PC-3 (cell line): Measurements from ENCODE around the gene DHFR. TPM values are rescaled to one million over a fixed set of nuclear protein-coding genes. Genes with fewer than 3 reads are reported as not detected.
"Not testable (repeated sequence)": the region's sequence is repeated elsewhere in the genome, so short reads cannot be mapped to it uniquely, and the experiment has no call there.

Source experiments
- ATAC-seq: fragments of 200-7000 bp; cut with Tn5 transposase; 2 replicates; pipeline ENCODE4 v1.9.1; 2020; ENCODE audit warnings: mild to moderate bottlenecking, moderate library complexity
- BruUV-seq: library from RNA; stranded (reverse); fragments of 400-500 nt; replicated peaks from 2 replicates; lab custom pipeline; 2021; lab: Mats Ljungman, UMichigan
- CTCF ChIA-PET: fragments of 300-600 bp; sonication (Branson Sonifier 250); formaldehyde crosslinking; loops from one replicate; lab custom pipeline; 2022; ENCODE audit warnings: antibody characterized with exemption; lab: Charles Lee
- POLR2A ChIA-PET: fragments of 300-600 bp; sonication (Branson Sonifier 250); formaldehyde crosslinking; loops from one replicate; lab custom pipeline; 2022; ENCODE audit warnings: antibody characterized with exemption; ENCODE audit not compliant: unreplicated experiment; lab: Charles Lee
- DNase-seq: peaks from one replicate; pipeline ENCODE4 v3.0.0-alpha.2; 2015
- H2AFZ ChIP-seq: fragments of 300-600 bp; sonication (generic); 2 replicates; pipeline ENCODE4 v1.6.0; 2016; ENCODE audit warnings: antibody characterized with exemption, low read length
- H3F3A ChIP-seq: fragments of 300-600 bp; sonication (generic); one replicate; pipeline ENCODE4 v1.6.0; 2017; ENCODE audit warnings: antibody characterized with exemption, low read length, control low read depth, mild to moderate bottlenecking; ENCODE audit not compliant: unreplicated experiment
- H3K27ac ChIP-seq: fragments of 300-600 bp; sonication (generic); 2 replicates; pipeline ENCODE4 v1.5.1; 2016; ENCODE audit warnings: mild to moderate bottlenecking, low read length
- H3K27me3 ChIP-seq: fragments of 300-600 bp; sonication (generic); 2 replicates; pipeline ENCODE4 v1.6.1; 2016; ENCODE audit warnings: low read length, mixed read lengths
- H3K36me3 ChIP-seq: fragments of 300-600 bp; sonication (generic); 2 replicates; pipeline ENCODE4 v1.6.1; 2016; ENCODE audit warnings: low read depth, mixed run types, low read length, mixed read lengths
- H3K4me1 ChIP-seq: fragments of 300-600 bp; sonication (generic); 2 replicates; pipeline ENCODE4 v1.5.1; 2016; ENCODE audit warnings: low read length; ENCODE audit not compliant: insufficient read depth
- H3K4me2 ChIP-seq: fragments of 300-600 bp; sonication (generic); 2 replicates; pipeline ENCODE4 v1.6.0; 2016; ENCODE audit warnings: low read length
- H3K4me3 ChIP-seq: fragments of 300-600 bp; sonication (generic); 2 replicates; pipeline ENCODE4 v1.5.1; 2016; ENCODE audit warnings: mild to moderate bottlenecking, low read length, mixed read lengths
- H3K79me2 ChIP-seq: fragments of 300-600 bp; sonication (generic); 2 replicates; pipeline ENCODE4 v1.6.1; 2017; ENCODE audit warnings: low read length, mixed read lengths
- H3K9ac ChIP-seq: fragments of 300-600 bp; sonication (generic); 2 replicates; pipeline ENCODE4 v1.6.0; 2016; ENCODE audit warnings: mild to moderate bottlenecking, low read length
- H3K9me2 ChIP-seq: fragments of 300-600 bp; sonication (generic); replicated peaks from 2 replicates; pipeline ENCODE4 v1.6.1; 2016; ENCODE audit warnings: mixed run types, low read length, mixed read lengths
- H3K9me3 ChIP-seq: fragments of 300-600 bp; sonication (generic); 2 replicates; pipeline ENCODE4 v1.6.1; 2016; ENCODE audit warnings: low read length, mixed read lengths
- H4K20me1 ChIP-seq: fragments of 300-600 bp; sonication (generic); 2 replicates; pipeline ENCODE4 v1.6.1; 2016; ENCODE audit warnings: low read length, mixed read lengths
- EZH2 ChIP-seq: fragments of 300-600 bp; sonication (generic); IDR thresholded peaks from one replicate; pipeline ENCODE4 v1.6.1; 2017; ENCODE audit warnings: antibody characterized with exemption, mild to moderate bottlenecking, low read length; ENCODE audit not compliant: unreplicated experiment
- EZH2phosphoT487 ChIP-seq: fragments of 300-600 bp; sonication (generic); IDR thresholded peaks from 2 replicates; pipeline ENCODE4 v1.6.1; 2018; ENCODE audit warnings: mild to moderate bottlenecking, antibody characterized with exemption, low read length, borderline replicate concordance
- intact Hi-C: fragments of 100-400 bp; cut with micrococcal nuclease; formaldehyde crosslinking; loops from 2 replicates; pipeline ENCODE4 v1.9.0; 2023
- total RNA-seq: library from RNA; depleted of rRNA; stranded (reverse); fragments of >200 nt; gene quantifications from 2 replicates; pipeline ENCODE4 v1.2.3, GENCODE V29; 2014
- TF ChIP-seq, protein P1 (sequence below): fragments of 300-600 bp; sonication (generic); conservative IDR thresholded peaks from 2 replicates; pipeline ENCODE4 v1.5.1; 2017; ENCODE audit warnings: antibody characterized with exemption, low read depth, mild to moderate bottlenecking, low read length

Gene DHFR
- total RNA-seq, 1 experiment from 2014 or later: 22.0 TPM

DNA sequence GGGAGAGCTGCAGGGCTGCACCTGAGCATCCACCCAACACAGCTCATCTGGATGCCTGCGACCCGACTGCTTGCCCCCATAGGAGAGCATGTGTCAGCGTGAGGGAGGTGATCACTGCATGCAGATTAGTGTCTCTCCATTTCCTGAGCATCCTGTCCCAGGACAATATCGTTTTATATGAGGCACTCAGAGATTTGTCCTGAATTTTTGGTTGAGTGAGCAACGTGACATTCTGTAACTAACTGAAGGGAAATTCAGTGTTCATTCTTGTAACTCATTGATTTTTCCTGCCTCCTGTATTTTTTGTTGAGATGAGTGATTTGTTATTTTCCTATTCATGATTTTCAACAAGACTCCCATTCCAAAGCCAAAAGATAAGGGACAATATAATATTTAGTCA lies 64.0 kb downstream of the DHFR start:
- H3F3A ChIP-seq: no peaks in the 10 kb centered on the region
- no peak overlapping the region for H3K4me2 ChIP-seq
- ATAC-seq: no peak
- no TSS peak for BruUV-seq
- H3K4me3 ChIP-seq: no peak overlapping the region
- no peaks in the 10 kb centered on the region for H3K79me2 ChIP-seq
- H3K9me3 ChIP-seq: no peaks in the 10 kb centered on the region
- intact Hi-C loops: no loop called here
- H2AFZ ChIP-seq: no peak overlapping the region
- no peak for DNase-seq
- H3K27ac ChIP-seq: no peak overlapping the region
- POLR2A ChIA-PET: no interaction called here
- H3K27me3 ChIP-seq: no peaks in the 10 kb centered on the region
- TF ChIP-seq EZH2 (no peak), EZH2phosphoT487 (no peak)
- TF ChIP-seq, protein P1, sequence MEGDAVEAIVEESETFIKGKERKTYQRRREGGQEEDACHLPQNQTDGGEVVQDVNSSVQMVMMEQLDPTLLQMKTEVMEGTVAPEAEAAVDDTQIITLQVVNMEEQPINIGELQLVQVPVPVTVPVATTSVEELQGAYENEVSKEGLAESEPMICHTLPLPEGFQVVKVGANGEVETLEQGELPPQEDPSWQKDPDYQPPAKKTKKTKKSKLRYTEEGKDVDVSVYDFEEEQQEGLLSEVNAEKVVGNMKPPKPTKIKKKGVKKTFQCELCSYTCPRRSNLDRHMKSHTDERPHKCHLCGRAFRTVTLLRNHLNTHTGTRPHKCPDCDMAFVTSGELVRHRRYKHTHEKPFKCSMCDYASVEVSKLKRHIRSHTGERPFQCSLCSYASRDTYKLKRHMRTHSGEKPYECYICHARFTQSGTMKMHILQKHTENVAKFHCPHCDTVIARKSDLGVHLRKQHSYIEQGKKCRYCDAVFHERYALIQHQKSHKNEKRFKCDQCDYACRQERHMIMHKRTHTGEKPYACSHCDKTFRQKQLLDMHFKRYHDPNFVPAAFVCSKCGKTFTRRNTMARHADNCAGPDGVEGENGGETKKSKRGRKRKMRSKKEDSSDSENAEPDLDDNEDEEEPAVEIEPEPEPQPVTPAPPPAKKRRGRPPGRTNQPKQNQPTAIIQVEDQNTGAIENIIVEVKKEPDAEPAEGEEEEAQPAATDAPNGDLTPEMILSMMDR: no peak
- H4K20me1 ChIP-seq: no peaks in the 10 kb centered on the region
- H3K9me2 ChIP-seq: no peaks in the 10 kb centered on the region
- no peak overlapping the region for H3K9ac ChIP-seq
- no peaks in the 10 kb centered on the region for H3K4me1 ChIP-seq
- CTCF ChIA-PET: no interaction called here
- no peaks in the 10 kb centered on the region for H3K36me3 ChIP-seq

- no peak overlapping the region for H2AFZ ChIP-seq
- no peak overlapping the region for H3K4me3 ChIP-seq
- ATAC-seq (no peak), DNase-seq (no peak)
- no peak overlapping the region for H3K27ac ChIP-seq
- intact Hi-C loops: no loop called here
- BruUV-seq: no TSS peak
- H3K4me1 ChIP-seq: no peaks in the 10 kb centered on the region
- H3F3A ChIP-seq: no peaks in the 10 kb centered on the region
- ChIA-PET POLR2A (no interaction called here), CTCF (no interaction called here)
- no peaks in the 10 kb centered on the region for H3K36me3 ChIP-seq
- no peak for TF ChIP-seq EZH2
- TF ChIP-seq, protein P1: no peak
- TF ChIP-seq EZH2phosphoT487: no peak
- no peaks in the 10 kb centered on the region for H3K27me3 ChIP-seq
- no peak overlapping the region for H3K9ac ChIP-seq
- H3K4me2 ChIP-seq: no peak overlapping the region
- no peaks in the 10 kb centered on the region for H3K79me2 ChIP-seq
- H4K20me1 ChIP-seq: no peaks in the 10 kb centered on the region
- H3K9me2 ChIP-seq: no peaks in the 10 kb centered on the region
- no peaks in the 10 kb centered on the region for H3K9me3 ChIP-seq
Observed at GRCh38 chr5:80588858-80589540, 65.8 kb downstream of the DHFR start.

- DNase-seq (no peak), ATAC-seq (no peak)
- H3K36me3 ChIP-seq: no peaks in the 10 kb centered on the region
- H3K9me3 ChIP-seq: no peaks in the 10 kb centered on the region
- no peaks in the 10 kb centered on the region for H3K9me2 ChIP-seq
- TF ChIP-seq, protein P1: no peak
- no peaks in the 10 kb centered on the region for H3K79me2 ChIP-seq
- no peak overlapping the region for H2AFZ ChIP-seq
- POLR2A ChIA-PET: no interaction called here
- no peaks in the 10 kb centered on the region for H3F3A ChIP-seq
- H3K27ac ChIP-seq: no peak overlapping the region
- CTCF ChIA-PET: no interaction called here
- H3K4me2 ChIP-seq: no peak overlapping the region
- H3K4me3 ChIP-seq: no peak overlapping the region
- no peak overlapping the region for H3K9ac ChIP-seq
- H3K27me3 ChIP-seq: no peaks in the 10 kb centered on the region
- BruUV-seq: no TSS peak
- no peaks in the 10 kb centered on the region for H4K20me1 ChIP-seq
- intact Hi-C loops: no loop called here
- H3K4me1 ChIP-seq: no peaks in the 10 kb centered on the region
Observed at GRCh38 chr5:80584770-80585169, 70.0 kb downstream of the DHFR start.

GRCh38 chr5:80580291-80580690 lies 74.5 kb downstream of the DHFR start:
- H3K27ac ChIP-seq, BruUV-seq, H3K9ac ChIP-seq, H3K4me2 ChIP-seq, H3K4me1 ChIP-seq, DNase-seq, H2AFZ ChIP-seq, H3F3A ChIP-seq, ATAC-seq, H3K9me3 ChIP-seq, H3K9me2 ChIP-seq, H3K36me3 ChIP-seq, intact Hi-C loops, H4K20me1 ChIP-seq, POLR2A ChIA-PET, H3K4me3 ChIP-seq, H3K27me3 ChIP-seq, CTCF ChIA-PET, H3K79me2 ChIP-seq: not testable (repeated sequence)
